ENCODE measurements around the gene SLC15A3.

DNA sequence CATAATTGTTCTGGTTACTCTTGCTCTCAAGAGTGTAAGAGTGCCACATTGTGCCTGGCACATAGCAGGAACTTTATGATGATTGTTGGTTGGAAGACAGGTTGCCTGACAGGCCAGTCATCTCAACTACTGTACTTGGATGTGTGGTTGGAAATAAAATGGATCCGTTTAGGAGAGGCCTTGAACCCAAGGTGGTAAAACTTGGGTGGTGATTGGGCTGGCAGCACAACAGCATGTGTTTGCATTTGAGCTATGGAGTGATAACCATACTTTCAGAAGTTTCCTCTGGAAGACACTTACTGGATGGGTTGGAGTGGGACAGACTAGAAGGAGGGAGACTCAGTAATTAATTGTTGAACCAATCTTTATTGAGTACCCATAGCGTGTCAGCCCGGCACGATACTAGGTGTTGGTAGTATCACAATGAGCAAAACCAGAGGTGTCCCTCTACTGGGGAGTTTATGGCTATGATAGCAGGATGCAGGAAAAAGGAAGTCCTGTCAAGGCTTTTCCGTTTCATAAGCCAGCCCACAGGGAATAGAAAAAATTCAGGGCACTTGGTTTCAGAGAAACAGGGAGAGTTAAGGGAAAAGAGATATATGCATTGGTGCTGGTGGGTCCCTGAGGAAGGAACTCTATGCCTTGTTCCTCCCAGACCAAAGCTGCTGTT, 41.1 kb downstream of the SLC15A3 start:
- TF ChIP-seq FOXJ3 (CRISPR knock-in tag; IDR thresholded peaks at IDR 0.05; ENCODE audit: borderline replicate concordance) (no peak), CTCF (IDR thresholded peaks at IDR 0.05) (no peak), GTF2I (CRISPR knock-in tag; conservative IDR thresholded peaks at IDR 0.05) (no peak), ZBTB43 (CRISPR knock-in tag; IDR thresholded peaks at IDR 0.05) (no peak), FOXP1 (CRISPR knock-in tag; IDR thresholded peaks at IDR 0.05; ENCODE audit: borderline replicate concordance) (no peak), CREB1 (CRISPR knock-in tag; IDR thresholded peaks at IDR 0.05) (no peak), USF2 (CRISPR knock-in tag; IDR thresholded peaks at IDR 0.05) (no peak), ZSCAN18 (CRISPR knock-in tag; IDR thresholded peaks at IDR 0.05) (no peak), IRF2 (CRISPR knock-in tag; IDR thresholded peaks at IDR 0.05; ENCODE audit: borderline replicate concordance, low read depth) (no peak)
- TF ChIP-seq, protein P1, sequence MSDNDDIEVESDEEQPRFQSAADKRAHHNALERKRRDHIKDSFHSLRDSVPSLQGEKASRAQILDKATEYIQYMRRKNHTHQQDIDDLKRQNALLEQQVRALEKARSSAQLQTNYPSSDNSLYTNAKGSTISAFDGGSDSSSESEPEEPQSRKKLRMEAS (CRISPR knock-in tag; IDR thresholded peaks at IDR 0.05), result no peak
- TF ChIP-seq, protein P2, sequence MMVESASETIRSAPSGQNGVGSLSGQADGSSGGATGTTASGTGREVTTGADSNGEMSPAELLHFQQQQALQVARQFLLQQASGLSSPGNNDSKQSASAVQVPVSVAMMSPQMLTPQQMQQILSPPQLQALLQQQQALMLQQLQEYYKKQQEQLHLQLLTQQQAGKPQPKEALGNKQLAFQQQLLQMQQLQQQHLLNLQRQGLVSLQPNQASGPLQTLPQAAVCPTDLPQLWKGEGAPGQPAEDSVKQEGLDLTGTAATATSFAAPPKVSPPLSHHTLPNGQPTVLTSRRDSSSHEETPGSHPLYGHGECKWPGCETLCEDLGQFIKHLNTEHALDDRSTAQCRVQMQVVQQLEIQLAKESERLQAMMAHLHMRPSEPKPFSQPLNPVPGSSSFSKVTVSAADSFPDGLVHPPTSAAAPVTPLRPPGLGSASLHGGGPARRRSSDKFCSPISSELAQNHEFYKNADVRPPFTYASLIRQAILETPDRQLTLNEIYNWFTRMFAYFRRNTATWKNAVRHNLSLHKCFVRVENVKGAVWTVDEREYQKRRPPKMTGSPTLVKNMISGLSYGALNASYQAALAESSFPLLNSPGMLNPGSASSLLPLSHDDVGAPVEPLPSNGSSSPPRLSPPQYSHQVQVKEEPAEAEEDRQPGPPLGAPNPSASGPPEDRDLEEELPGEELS (CRISPR knock-in tag; IDR thresholded peaks at IDR 0.05), result no peak
